A673 (cell line): Measurements from ENCODE around the gene CEMIP. TPM values are rescaled to one million over a fixed set of nuclear protein-coding genes. Genes with fewer than 3 reads are reported as not detected.

ENCODE experiments used
- BruUV-seq: library from RNA; stranded (reverse); fragments of 400-500 nt; replicated peaks from 2 replicates; lab custom pipeline; 2021; lab: Mats Ljungman, UMichigan
- CTCF ChIA-PET: fragments of 300-600 bp; sonication (Branson Sonifier 250); formaldehyde crosslinking; loops from one replicate; lab custom pipeline; 2022; ENCODE audit warnings: antibody characterized with exemption; lab: Charles Lee
- POLR2A ChIA-PET: fragments of 300-600 bp; sonication (Branson Sonifier 250); formaldehyde crosslinking; loops from one replicate; lab custom pipeline; 2022; ENCODE audit warnings: antibody characterized with exemption; ENCODE audit not compliant: low non-redundant PET; lab: Charles Lee
- DNase-seq: peaks from one replicate; pipeline ENCODE4 v3.0.0-alpha.2; 2015; ENCODE audit warnings: low spot score
- H3K27ac ChIP-seq: fragments of 200-600 bp; sonication (generic); 2 replicates; pipeline ENCODE4 v1.5.1; 2016; ENCODE audit warnings: mixed run types, low read depth, mild to moderate bottlenecking, mixed read lengths, antibody characterized with exemption, low read length; ENCODE audit not compliant: poor library complexity, severe bottlenecking
- H3K27me3 ChIP-seq: fragments of 200-600 bp; sonication (generic); replicated peaks from 2 replicates; pipeline ENCODE4 v1.6.1; 2017; ENCODE audit warnings: mixed run types, low read depth, mild to moderate bottlenecking, mixed read lengths, antibody characterized with exemption, low read length; ENCODE audit not compliant: insufficient read depth, poor library complexity
- H3K36me3 ChIP-seq: fragments of 200-600 bp; sonication (generic); 2 replicates; pipeline ENCODE4 v1.6.1; 2016; ENCODE audit warnings: mixed run types, mild to moderate bottlenecking, mixed read lengths, antibody characterized with exemption, low read length; ENCODE audit not compliant: insufficient read depth, poor library complexity, severe bottlenecking
- H3K4me1 ChIP-seq: fragments of 200-600 bp; sonication (generic); 2 replicates; pipeline ENCODE4 v1.6.1; 2017; ENCODE audit warnings: mixed run types, mild to moderate bottlenecking, mixed read lengths, antibody characterized with exemption, low read length; ENCODE audit not compliant: insufficient read depth, poor library complexity, severe bottlenecking
- H3K4me3 ChIP-seq: fragments of 200-600 bp; sonication (generic); 2 replicates; pipeline ENCODE4 v1.5.1; 2016; ENCODE audit warnings: low read depth, mixed run types, mild to moderate bottlenecking, mixed read lengths, low read length; ENCODE audit not compliant: poor library complexity, severe bottlenecking
- H3K9me3 ChIP-seq: fragments of 200-600 bp; sonication (generic); 2 replicates; pipeline ENCODE4 v1.6.1; 2016; ENCODE audit warnings: mixed run types, low read depth, mild to moderate bottlenecking, mixed read lengths, antibody characterized with exemption, low read length; ENCODE audit not compliant: poor library complexity, severe bottlenecking
- EZH2 ChIP-seq: fragments of 200-600 bp; sonication (generic); IDR thresholded peaks from 2 replicates; pipeline ENCODE4 v1.6.1; 2017; ENCODE audit warnings: borderline replicate concordance, low read depth, mild to moderate bottlenecking, mixed read lengths, antibody characterized with exemption, low read length; ENCODE audit not compliant: poor library complexity, severe bottlenecking
- intact Hi-C: fragments of 100-400 bp; cut with micrococcal nuclease; formaldehyde crosslinking; loops from one replicate; pipeline ENCODE4 v1.10.0; 2022; ENCODE audit not compliant: unreplicated experiment
- total RNA-seq: library from RNA; stranded (reverse); gene quantifications from 2 replicates; pipeline ENCODE4 v1.2.3, GENCODE V29; 2021
- TF ChIP-seq, protein P1 (sequence below): fragments of 300-800, 200-600 bp; sonication (generic); conservative IDR thresholded peaks from 2 replicates; pipeline ENCODE4 v1.5.1; 2017; ENCODE audit warnings: low read depth, mild to moderate bottlenecking, antibody characterized with exemption, low read length, moderate library complexity, mixed read lengths

Gene CEMIP
- total RNA-seq, 1 experiment from 2014 or later = not detected

GRCh38 chr15:80835336-80835735 lies 56.2 kb downstream of the CEMIP start:
- ChIA-PET POLR2A (no interaction called here), CTCF (interaction anchor here (0.5 kb wide), 1 partner anchor 74 kb away, joined by 3 read pairs; no protein-coding TSS in a partner anchor)

GRCh38 chr15:80836223-80836622 lies 57.1 kb downstream of the CEMIP start:
- TF ChIP-seq EZH2 = no peak
- TF ChIP-seq, protein P1, sequence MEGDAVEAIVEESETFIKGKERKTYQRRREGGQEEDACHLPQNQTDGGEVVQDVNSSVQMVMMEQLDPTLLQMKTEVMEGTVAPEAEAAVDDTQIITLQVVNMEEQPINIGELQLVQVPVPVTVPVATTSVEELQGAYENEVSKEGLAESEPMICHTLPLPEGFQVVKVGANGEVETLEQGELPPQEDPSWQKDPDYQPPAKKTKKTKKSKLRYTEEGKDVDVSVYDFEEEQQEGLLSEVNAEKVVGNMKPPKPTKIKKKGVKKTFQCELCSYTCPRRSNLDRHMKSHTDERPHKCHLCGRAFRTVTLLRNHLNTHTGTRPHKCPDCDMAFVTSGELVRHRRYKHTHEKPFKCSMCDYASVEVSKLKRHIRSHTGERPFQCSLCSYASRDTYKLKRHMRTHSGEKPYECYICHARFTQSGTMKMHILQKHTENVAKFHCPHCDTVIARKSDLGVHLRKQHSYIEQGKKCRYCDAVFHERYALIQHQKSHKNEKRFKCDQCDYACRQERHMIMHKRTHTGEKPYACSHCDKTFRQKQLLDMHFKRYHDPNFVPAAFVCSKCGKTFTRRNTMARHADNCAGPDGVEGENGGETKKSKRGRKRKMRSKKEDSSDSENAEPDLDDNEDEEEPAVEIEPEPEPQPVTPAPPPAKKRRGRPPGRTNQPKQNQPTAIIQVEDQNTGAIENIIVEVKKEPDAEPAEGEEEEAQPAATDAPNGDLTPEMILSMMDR = no peak
- H3K4me1 ChIP-seq = no peaks in the 10 kb centered on the region
- DNase-seq = no peak
- CTCF ChIA-PET = no interaction called here
- H3K27ac ChIP-seq = no peak overlapping the region
- no peak overlapping the region for H3K4me3 ChIP-seq
- H3K9me3 ChIP-seq = no peaks in the 10 kb centered on the region
- no peaks in the 10 kb centered on the region for H3K36me3 ChIP-seq
- no peaks in the 10 kb centered on the region for H3K27me3 ChIP-seq
- intact Hi-C loops = no loop called here
- POLR2A ChIA-PET = no interaction called here
- BruUV-seq = no TSS peak

More at GRCh38 chr15:80835336-80835735, 56.2 kb downstream of the CEMIP start:
- Histone ChIP-seq H3K4me3 (no peak overlapping the region), H3K27ac (no peak overlapping the region), H3K27me3 (no peaks in the 10 kb centered on the region), H3K9me3 (no peaks in the 10 kb centered on the region), H3K36me3 (no peaks in the 10 kb centered on the region), H3K4me1 (no peaks in the 10 kb centered on the region)
- no TSS peak for BruUV-seq
- no peak for DNase-seq
- intact Hi-C loops = no loop called here
- no peak for TF ChIP-seq EZH2
- TF ChIP-seq, protein P1 = no peak

GRCh38 chr15:80837006-80837405 lies 57.8 kb downstream of the CEMIP start:
- DNase-seq = no peak
- no peaks in the 10 kb centered on the region for H3K4me1 ChIP-seq
- H3K36me3 ChIP-seq = no peaks in the 10 kb centered on the region
- intact Hi-C loops = no loop called here
- H3K4me3 ChIP-seq = no peak overlapping the region
- BruUV-seq = no TSS peak
- no peaks in the 10 kb centered on the region for H3K27me3 ChIP-seq
- TF ChIP-seq, protein P1 = no peak
- no peak for TF ChIP-seq EZH2
- no peak overlapping the region for H3K27ac ChIP-seq
- H3K9me3 ChIP-seq = no peaks in the 10 kb centered on the region
- ChIA-PET CTCF (no interaction called here), POLR2A (no interaction called here)
